Hippocampal formation (tissue), 2 donors: Measurements from ENCODE around the gene SDHAF1.
"Not testable (repeated sequence)": the region's sequence is repeated elsewhere in the genome, so short reads cannot be mapped to it uniquely, and the experiment has no call there.

Experiments used
- DNase-seq, 2 donors: peaks; one replicate each; lab custom pipeline; 2025; lab: John Stamatoyannopoulos, UW

Gene SDHAF1

DNA sequence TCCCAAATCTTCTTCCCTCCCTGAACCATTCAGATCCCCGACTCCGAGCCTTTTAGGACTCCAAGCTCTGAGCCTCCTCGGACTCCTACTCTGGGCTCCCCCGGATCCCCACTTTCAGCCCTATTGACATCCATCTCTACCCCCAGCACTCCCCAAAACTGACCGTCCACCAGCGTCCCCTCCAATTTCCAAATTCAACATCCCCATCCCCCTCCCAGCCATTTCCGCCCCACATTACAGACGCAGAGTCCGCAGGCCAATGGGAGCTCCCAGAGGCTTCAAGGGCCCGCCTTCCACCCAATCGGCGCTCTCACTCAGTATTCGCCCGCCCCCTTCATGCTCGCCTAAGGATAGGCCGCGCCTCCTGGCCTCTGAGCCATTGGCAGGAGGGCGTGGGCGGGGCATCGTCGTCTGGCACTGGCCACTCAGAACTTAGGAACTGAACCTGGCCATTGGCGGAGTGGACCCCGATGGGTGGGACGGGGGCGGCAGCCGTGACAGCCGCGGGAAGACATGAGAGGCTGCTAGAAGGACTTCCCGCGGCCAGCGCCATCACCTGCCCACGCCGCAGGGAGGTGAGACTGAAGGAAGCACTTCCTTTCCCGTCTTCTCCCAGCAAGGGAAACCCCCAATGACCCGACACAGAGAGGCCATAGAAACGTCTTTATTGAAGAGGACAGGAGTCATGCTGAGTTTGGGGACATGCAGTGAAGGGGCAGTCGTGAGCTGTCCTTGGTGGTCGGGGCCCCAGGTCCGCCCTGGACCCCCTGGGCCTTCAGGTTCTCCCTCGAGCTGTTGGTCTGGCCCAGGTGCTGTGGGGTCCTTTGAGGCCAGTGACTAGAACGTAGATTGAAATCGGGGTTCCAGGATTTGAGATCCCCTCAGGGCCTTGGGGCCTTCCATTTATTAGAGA lies 19.3 kb downstream of the SDHAF1 start, which contains the start of gene ALKBH6:
TSS of gene ALKBH6 (minus strand) at position 202 of the 913 bp plus-strand sequence. CDS start 816 bp downstream, outside the sequence.
- DNase-seq, result peak; percentile 99

DNA sequence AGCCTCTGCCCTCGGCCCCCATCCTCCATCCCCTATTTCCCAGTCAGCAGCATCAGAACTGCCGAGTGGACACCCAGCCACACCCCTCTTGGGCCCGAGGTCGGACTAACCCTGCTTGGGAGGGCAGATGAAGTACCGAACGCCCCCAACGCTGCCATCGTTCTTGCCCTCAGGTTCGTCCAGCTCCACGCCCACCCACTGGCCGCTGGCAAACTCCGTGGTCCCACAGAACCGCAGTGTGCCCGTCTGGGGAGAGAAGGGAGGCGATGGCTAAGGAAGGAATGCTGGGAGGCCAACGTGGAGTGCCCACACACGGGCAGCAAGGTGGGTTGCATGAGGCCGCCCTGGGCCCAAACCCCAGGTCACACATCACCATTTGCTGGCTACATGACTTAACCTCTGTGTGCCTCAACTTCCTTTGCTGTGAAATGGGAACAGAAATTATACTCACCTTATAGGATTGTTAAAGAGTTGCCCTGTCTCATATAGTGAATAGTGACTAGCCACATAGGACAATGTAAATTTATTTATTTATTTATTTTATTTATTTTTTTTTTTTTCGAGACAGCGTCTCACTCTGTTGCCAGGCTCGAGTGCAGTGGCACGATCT lies 24.2 kb downstream of the SDHAF1 start:
- no peak for DNase-seq

DNA sequence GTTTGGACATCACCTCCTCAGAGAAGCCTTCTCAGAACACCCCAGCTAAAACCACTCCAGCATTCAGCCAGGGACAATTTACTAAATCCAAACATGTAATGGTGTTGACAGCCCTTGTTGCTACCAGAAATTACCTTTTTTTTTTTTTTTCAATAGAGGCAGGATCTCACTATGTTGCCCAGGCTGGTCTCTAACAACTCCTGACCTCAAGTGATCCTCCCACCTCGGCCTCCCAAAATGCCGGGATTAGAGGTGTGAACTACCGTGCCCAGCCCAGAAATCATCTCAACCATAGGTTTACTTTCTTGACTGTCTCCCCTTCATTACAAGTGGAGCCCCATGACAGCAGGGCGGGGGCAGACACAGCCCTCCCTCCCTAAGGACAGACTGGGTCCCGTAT lies 28.4 kb downstream of the SDHAF1 start:
- DNase-seq, result no peak

DNA sequence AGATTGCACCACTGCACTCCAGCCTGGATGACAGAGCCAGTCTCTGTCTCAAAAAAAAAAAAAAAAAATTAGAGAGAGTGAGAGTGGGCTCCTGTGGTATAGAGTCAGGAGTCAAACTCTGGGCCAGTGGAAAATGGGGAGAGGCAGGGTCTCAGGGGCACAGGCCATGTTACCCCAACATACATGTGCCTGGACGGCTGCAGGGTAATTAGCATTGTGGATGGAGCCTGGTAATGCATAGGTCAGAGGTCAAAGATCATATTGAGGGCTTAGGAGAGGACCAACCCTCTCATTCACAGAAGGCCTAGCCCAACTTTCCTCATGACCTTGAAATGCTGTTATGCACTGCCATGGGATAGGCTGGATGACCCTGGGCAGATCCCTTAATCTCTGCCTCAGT lies 30.6 kb downstream of the SDHAF1 start:
- no peak for DNase-seq

DNA sequence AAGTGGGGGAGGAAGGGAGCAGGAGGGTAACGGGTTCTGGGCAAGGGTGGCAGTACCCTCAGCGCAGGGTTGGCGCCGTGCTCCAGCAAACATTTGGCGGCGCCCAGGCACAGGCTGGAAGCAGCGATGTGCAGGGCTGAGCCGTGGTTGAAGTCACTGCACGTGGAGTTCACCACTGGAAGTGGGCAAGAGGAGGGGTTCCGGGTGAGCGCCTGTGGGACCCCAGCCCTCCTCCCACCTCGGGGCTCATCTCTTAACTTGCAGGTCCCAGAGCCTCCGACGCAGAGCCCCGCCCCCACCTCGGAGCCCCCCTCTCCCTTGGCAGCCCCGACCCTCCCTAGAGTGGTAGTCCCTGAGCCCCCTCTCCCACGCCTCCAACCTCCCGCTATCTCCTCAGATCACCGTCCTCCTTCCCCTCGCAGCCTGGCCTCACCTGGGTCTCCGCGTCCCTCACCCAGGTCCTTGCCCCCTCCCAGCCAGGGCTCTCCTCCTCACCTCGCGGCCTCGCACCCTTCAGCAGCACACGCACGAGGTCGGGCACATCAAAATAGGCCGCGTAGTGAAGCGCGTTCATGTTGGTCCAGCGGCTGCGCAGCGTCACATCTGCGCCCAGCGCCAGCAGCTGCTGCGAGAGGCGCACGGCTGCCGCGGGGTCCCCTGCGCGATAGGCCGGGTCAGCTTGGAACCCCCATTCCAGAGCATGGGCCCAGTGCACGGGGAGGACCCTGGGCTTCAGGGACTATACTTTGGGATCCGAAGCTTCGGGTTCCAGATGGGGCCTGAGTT lies 31.3 kb downstream of the SDHAF1 start:
- DNase-seq, result no peak

DNA sequence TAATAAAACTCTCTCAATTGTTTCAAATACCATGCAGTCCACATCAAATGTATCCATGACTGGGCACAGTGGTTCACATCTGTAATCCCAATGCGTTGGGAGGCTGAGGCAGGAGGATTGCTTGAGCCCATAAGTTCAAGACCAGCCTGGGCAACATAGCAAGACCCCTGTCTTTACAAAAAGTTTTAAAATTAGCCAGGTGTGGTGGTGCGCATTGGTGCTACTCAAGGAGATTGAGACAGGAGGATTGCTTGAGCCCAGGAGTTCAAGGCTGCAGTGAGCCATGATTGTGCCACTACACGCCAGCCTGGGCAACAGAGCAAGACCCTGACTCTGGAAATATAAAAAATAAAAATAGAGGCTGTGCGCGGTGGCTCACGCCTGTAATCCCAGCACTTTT lies 32.7 kb downstream of the SDHAF1 start:
- no peak for DNase-seq

DNA sequence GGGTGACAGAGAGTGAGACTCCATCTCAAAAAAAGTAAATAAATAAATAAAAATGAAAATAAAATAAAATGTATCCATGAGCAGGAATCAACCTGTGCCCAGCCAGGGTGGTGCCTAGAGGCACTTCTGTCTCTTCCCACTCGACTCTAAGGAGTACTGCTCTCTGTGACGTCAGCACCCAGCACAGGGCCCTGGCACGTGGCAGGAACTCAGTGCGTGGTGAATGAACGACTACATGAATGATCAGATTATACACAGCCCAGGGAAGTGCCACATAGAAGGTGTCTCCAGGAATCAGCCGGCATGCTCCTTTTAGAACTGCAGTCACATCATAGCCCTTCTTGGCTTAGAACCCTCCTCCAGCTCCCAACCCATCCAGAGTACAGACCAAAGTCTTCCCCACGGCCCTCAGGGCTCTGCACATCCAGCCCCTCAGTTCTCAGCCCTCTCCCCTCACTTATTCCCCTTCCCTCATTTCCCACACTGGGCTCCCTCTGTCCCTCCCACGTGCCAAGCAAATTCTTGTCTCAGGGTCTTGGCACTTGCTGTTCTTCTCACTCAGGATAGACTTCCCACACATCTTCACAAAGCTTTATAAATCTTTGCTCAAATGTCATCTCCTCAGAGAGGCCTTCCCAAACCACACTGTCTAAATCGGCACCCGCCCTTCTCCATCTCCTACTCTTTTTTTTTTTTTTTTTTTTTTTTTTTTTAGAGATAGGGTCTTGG lies 33.5 kb downstream of the SDHAF1 start:
- no peak for DNase-seq

DNA sequence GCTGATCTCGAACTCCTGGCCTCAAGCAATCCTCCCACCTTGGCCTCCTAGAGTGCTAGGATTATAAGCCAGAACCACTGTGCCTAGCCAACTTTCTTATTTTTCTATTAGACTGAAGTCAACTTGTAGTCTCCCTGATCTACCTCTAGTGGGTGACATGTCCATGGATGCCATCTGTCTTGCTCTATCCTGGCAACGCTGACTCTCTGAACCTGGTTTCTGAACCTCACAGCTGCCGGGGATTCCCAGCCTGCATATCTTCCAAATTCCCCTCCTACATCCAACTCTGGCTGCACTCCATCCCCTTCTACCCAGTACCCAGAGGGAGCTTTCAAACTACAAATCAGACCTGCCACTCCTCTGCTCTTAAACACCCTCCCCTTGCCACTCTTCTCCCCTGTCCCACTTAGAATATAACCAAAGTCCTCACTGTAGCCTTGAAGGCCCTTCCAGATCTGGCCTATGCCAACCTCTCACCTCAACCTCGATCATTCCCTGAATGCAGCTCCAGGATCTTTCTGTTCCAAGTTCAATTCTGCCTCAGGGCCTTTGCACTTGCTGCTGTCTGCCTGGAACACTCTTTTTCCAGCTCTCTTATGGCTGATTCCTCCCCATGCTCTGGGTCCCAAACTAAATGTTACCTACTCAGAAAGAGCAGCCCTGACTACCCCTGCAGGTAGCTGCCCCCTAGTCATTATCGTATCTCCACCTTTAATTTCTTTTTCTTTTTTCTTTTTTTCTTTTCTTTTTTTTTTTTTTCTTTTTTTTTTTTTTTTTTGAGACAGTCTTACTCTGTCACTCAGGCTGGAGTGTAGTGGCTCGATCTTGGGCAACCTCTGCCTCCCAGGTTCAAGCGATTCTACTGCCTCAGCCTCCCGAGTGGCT lies 35.5 kb downstream of the SDHAF1 start:
- no peak for DNase-seq

DNA sequence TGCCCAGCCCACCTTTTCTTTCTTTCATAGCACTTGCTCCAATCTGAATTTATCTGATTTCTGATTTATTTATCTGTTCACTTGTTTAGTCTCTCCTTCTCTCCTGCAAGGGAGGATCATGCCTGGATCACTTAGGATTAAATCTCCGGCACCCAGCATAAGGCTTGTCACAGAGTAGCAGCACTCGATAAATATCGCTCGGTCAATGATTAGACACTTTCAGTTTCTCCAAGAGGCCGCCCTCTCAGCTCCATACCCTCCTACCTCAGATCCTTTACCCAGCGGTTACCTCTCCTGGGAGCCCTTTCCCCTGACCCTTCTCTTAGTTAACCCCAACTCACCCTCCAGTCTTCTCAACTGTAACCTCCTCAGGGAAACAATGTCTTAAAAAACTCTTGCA lies 36.3 kb downstream of the SDHAF1 start:
- no peak for DNase-seq

DNA sequence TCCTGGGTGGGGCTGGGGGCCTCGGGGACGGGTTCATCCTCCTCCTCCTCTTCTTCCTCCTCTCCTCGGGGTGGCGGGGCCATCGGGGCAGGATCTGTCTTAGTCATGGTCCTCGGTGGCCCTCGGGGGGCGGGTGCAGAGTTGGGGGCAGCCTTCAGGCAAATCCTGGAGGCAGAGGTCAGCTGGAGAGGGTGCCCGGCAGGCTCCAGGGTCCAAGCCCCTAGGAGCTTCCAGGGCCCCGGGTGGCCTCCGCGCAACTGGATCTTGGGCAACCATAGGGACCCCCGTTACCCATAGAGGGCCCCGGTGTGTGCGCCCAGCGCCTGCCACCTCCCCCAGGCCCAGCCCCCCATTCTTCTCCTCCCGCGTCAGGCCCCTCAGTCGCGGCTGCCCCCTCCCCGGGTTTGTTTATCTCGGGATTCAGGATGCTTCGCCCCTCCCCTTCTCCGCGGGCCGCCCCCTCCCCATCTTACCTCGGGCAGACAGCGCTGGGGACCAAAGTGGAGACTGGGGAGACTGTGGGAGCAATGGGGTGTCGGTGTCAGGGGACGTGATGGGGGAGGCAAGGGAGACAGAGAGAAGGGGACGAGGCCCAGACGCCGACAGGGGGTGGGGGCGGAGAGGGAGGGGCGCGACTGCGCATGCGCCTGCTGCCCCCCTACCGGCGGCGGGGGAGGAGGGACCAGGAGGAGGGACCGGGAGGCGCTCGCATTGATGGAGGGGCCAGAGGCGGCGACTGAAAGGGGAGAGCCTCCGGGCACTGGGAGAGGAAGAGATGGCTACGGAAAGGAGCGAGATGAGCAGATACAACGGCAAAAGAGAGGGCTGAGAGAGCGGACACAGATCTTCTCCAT lies 37.5 kb downstream of the SDHAF1 start, which contains the start of gene CLIP3:
TSS of gene CLIP3 (minus strand) at position 623 of the 854 bp plus-strand sequence. CDS start at position 107, 516 bp downstream.
- peak; percentile 76 to 79 for DNase-seq

DNA sequence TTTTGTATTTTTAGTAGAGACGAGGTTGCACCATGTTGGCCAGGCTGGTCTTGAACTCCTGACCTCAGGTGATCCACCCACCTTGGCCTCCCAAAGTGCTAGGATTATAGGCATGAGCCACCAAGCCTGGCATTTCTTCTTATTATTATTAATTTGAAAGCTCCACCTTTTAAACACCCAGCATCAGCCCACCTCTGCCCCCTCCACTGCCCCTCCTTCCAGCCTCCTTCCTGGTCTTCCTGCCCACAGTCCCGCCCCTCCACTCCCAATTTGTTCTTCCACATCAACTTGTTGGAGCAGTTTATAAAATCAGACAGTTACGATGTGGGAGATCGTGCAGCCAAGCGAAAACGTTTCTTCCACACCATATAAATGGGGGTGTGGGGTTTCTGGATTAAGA lies 45.5 kb downstream of the SDHAF1 start:
- DNase-seq, result no peak

DNA sequence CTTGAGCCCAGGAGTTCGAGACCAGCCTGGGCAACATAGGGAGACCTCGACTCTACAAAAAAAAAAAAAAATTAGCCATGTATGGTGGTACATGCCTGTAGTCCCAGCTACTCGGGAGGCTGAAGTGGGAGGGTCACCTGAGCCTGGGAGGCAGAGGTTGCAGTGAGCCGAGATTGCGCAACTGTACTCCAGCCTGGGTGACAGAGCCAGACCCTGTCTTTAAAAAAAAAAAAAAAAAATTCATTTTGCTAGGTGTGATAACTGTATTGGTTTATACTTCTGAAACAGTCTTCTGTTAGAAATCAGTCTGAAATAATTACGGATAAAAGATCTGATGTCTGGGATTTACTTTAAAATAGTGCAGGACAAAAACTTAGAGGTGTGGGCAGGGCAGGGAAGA lies 46.1 kb downstream of the SDHAF1 start:
- DNase-seq, result not testable (repeated sequence)

DNA sequence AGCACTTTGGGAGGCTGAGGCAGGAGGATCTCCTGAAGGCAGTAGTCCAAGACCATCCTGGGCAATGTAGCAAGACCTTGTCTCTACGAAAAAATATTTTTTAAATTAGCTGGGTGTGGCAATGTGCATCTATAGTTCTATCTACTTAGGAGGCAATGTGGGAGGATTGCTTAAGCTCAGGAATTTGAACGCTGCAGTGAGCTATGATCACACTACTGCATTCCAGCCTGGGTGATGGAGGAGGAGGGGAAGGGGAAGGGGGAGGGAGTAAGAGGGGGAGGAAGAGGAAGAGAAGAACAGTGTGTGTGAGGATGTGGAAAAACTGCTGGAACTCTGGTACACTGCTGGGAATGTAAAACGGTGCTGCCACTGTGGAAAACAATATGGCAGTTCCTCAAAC lies 46.8 kb downstream of the SDHAF1 start:
- DNase-seq, result no peak

DNA sequence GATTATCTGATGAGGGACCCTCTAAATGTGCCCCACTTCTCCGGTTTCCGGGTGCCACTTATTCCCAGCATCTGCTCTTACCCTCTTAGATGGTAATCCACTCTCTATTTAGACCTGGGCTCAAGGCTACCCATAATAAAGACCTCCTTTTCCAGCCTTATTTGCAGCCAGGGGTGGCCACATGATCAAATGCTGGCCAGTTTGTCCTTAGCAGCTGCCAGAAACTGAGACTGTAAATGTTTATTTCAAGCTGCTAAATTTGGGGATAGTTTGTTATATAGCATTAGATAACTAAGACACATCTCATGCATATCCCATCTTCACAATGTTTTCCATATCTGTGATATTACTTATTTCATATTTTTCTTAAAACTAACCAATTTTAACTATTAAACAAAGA lies 49.0 kb downstream of the SDHAF1 start:
- peak in 1 of 2 donors; percentile 40 for DNase-seq
